ENCODE measurements around the gene LAMA2. TPM values are rescaled to one million over a fixed set of nuclear protein-coding genes. Genes with fewer than 3 reads are reported as not detected.

The LAMA2 gene
- total and polyA plus RNA-seq, 10 donors: 0.83 to 66.6 (median 18.8) TPM

DNA sequence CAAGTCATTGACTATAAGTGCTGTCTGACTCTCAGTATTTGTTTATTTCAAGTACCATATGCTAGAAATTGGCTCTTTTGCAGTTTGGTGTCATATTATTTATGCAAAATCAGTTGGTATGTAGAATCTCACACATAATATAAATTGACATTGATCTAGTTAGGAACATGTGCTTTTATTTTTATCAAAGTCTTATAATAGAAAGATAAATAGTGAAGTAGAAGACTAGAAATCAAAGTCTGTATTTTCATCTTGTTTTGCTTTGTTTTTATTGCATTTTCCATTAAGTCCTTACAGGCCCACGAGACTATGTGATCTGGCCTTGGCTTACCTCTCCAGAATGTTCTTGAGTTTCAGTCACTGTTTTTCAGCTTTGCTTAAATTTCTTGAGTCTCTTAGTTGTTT is 300.3 kb downstream of the LAMA2 start:
- Histone ChIP-seq H3K27me3 (replicated peaks in 1 of 7) (no peaks in the 10 kb centered on the region), H3K27ac (no peak overlapping the region), H3K36me3 (no peaks in the 10 kb centered on the region), H3K9me3 (no peaks in the 10 kb centered on the region), H3K4me1 (no peaks in the 10 kb centered on the region), H3K4me3 (no peak overlapping the region)
- TF ChIP-seq POLR2A (IDR thresholded peaks at IDR 0.05) (no peak), POLR2AphosphoS5 (IDR thresholded peaks at IDR 0.05) (no peak)
- TF ChIP-seq, protein P1, sequence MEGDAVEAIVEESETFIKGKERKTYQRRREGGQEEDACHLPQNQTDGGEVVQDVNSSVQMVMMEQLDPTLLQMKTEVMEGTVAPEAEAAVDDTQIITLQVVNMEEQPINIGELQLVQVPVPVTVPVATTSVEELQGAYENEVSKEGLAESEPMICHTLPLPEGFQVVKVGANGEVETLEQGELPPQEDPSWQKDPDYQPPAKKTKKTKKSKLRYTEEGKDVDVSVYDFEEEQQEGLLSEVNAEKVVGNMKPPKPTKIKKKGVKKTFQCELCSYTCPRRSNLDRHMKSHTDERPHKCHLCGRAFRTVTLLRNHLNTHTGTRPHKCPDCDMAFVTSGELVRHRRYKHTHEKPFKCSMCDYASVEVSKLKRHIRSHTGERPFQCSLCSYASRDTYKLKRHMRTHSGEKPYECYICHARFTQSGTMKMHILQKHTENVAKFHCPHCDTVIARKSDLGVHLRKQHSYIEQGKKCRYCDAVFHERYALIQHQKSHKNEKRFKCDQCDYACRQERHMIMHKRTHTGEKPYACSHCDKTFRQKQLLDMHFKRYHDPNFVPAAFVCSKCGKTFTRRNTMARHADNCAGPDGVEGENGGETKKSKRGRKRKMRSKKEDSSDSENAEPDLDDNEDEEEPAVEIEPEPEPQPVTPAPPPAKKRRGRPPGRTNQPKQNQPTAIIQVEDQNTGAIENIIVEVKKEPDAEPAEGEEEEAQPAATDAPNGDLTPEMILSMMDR (IDR thresholded peaks at IDR 0.05 in 8 of 11, conservative IDR thresholded peaks at IDR 0.05 in 3 of 11): no peak
- intact Hi-C loops (cut with DNase I; ENCODE audit: low total_unique reads): no loop called here
- DNase-seq: no peak
- WGBS, 5 donors: 63 to 81% (median 71%) methylated on average over 1 of the region's 1 CpG

DNA sequence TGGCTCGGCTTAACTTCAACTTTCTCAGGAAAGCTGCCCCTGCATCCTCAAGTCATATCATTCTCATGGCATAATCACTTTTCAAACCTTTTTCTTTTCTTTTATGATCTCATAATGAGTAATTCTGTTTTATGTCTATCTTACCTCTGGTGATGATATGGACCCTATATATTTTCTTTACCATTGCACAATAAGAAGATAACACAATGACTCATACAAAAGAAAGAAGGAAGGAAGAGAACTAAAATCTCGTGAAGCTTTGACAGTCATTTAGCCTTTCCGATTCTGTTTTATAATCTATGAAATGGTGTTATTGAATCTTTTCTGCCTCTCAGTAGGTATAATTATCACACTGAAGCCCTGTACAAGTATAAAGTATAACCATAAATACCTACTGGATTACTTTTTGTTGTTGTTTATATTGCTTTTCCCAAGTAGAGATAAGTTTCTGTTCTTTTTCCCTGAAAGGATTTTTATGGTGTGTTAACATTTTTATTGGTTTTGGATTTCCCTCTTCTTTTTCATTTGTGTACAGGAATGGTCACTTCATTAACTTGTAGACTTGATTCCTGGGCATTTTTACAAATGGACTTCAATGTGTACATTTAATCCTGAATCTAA is 300.9 kb downstream of the LAMA2 start:
- H3K4me1 ChIP-seq: no peaks in the 10 kb centered on the region
- TF ChIP-seq POLR2A (IDR thresholded peaks at IDR 0.05) (no peak), POLR2AphosphoS5 (IDR thresholded peaks at IDR 0.05) (no peak)
- TF ChIP-seq, protein P1 (IDR thresholded peaks at IDR 0.05 in 8 of 11, conservative IDR thresholded peaks at IDR 0.05 in 3 of 11): no peak
- H3K4me3 ChIP-seq: no peak overlapping the region
- no peaks in the 10 kb centered on the region for H3K9me3 ChIP-seq
- DNase-seq: no peak
- 68 to 88% (median 79%) methylated on average over 3 of the region's 3 CpGs for WGBS, 5 donors
- intact Hi-C loops (cut with DNase I; ENCODE audit: low total_unique reads): no loop called here
- no peaks in the 10 kb centered on the region for H3K27me3 ChIP-seq (replicated peaks in 1 of 7)
- H3K27ac ChIP-seq: no peak overlapping the region
- H3K36me3 ChIP-seq: no peaks in the 10 kb centered on the region

DNA sequence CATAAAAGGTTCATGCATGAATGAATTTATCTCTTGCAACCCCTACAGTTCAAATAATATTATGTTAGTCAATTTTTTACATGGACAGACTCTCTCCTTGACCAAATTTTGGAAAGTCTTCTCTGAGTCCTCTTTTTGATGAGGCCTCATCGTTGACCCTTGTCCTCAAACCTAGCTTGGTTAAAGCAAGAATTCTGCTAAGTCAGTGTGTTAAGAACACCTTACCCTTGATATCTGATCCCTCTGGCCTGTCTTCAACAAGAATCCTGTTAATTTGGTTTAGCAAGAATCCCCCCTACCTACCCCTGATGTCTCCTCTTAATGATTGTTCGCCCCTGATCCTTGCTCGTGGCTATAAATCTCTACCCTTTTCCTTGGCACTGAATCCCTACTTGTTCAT is 301.4 kb downstream of the LAMA2 start:
- Histone ChIP-seq H3K4me3 (no peak overlapping the region), H3K36me3 (no peaks in the 10 kb centered on the region), H3K27ac (no peak overlapping the region), H3K4me1 (no peaks in the 10 kb centered on the region), H3K27me3 (replicated peaks in 1 of 7) (no peaks in the 10 kb centered on the region), H3K9me3 (no peaks in the 10 kb centered on the region)
- no peak for DNase-seq
- TF ChIP-seq, protein P1 (IDR thresholded peaks at IDR 0.05 in 8 of 11, conservative IDR thresholded peaks at IDR 0.05 in 3 of 11): no peak
- no peak for TF ChIP-seq POLR2AphosphoS5 (IDR thresholded peaks at IDR 0.05)
- no peak for TF ChIP-seq POLR2A (IDR thresholded peaks at IDR 0.05)
- 73 to 92% (median 76%) methylated on average over 3 of the region's 3 CpGs for WGBS, 5 donors
- intact Hi-C loops (cut with DNase I; ENCODE audit: low total_unique reads): no loop called here

DNA sequence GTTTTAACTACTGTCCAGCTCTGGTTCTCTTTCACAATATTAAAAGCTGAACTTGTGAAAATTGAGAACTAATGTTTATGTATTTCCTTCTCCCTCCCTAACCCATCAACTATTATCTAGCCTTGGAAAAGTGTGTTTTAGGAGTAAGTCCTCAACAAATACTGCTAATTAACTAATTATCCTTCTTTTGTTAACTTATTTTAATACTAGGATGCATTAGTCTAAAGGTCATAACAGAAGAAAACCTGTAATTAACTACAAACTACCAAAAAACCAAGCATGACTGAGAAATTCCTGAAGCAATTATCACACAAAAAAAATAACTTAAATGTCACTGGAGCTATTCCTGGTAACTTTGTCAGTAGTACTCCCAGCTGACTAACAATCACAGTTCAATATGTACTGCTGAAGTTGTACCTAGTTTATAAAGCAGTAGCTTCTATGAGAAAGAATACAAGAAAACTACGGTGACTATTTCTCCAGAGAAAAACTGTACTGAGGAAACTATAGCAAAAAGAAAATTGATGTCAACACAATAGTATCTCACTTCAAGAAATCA is 301.9 kb downstream of the LAMA2 start:
- Histone ChIP-seq H3K27me3 (replicated peaks in 1 of 7) (no peaks in the 10 kb centered on the region), H3K4me3 (no peak overlapping the region), H3K27ac (no peak overlapping the region), H3K9me3 (no peaks in the 10 kb centered on the region), H3K4me1 (no peaks in the 10 kb centered on the region), H3K36me3 (no peaks in the 10 kb centered on the region)
- DNase-seq: no peak
- WGBS, 5 donors: 44 to 98% (median 94%) methylated on average over 1 of the region's 1 CpG
- no peak for TF ChIP-seq POLR2AphosphoS5 (IDR thresholded peaks at IDR 0.05)
- TF ChIP-seq POLR2A (IDR thresholded peaks at IDR 0.05): no peak
- TF ChIP-seq, protein P1 (IDR thresholded peaks at IDR 0.05 in 8 of 11, conservative IDR thresholded peaks at IDR 0.05 in 3 of 11): no peak
- intact Hi-C loops (cut with DNase I; ENCODE audit: low total_unique reads): no loop called here

Data from spleen (tissue), 11 donors.